Thoracic aorta (tissue), 2 donors: Measurements from ENCODE around the gene UBE2E2. TPM values are rescaled to one million over a fixed set of nuclear protein-coding genes. Genes with fewer than 3 reads are reported as not detected.

Experiments used
- ATAC-seq: fragments of 150-250 bp; one replicate; pipeline ENCODE4 v1.8.0; 2017; ENCODE audit warnings: low read depth; ENCODE audit not compliant: insufficient number of reproducible peaks, low FRiP score
- DNase-seq: peaks from one replicate; pipeline ENCODE4 v3.0.0-alpha.2; 2020; ENCODE audit warnings: low spot score
- H3K27ac ChIP-seq, 2 donors: fragments of 200-600 bp; sonication (generic); 1 replicate in 1 of 2; 2 replicates in 1 of 2; pipeline ENCODE4 v1.5.1; 2016; ENCODE audit warnings: mild to moderate bottlenecking in 2 of 2, moderate library complexity in 2 of 2
- H3K27me3 ChIP-seq: fragments of 200-600 bp; sonication (generic); replicated peaks from 2 replicates; pipeline ENCODE4 v1.6.0; 2016; ENCODE audit warnings: mild to moderate bottlenecking; ENCODE audit not compliant: insufficient read depth
- H3K36me3 ChIP-seq: fragments of 200-600 bp; sonication (generic); one replicate; pipeline ENCODE4 v1.5.1; 2016
- H3K4me1 ChIP-seq, 2 donors: fragments of 200-600 bp; sonication (generic); 1 replicate in 1 of 2; 2 replicates in 1 of 2; pipeline versions ENCODE4 v1.5.1 to v1.6.0; 2016; ENCODE audit warnings: low read depth in 2 of 2, mild to moderate bottlenecking in 1 of 2; ENCODE audit not compliant: control insufficient read depth in 1 of 2
- H3K4me3 ChIP-seq: fragments of 200-600 bp; sonication (generic); 2 replicates; pipeline ENCODE4 v1.5.1; 2016; ENCODE audit warnings: mild to moderate bottlenecking
- H3K9me3 ChIP-seq: fragments of 200-600 bp; sonication (generic); 2 replicates; pipeline ENCODE4 v1.5.1; 2016
- total RNA-seq, 2 donors: library from RNA; depleted of rRNA; stranded (reverse); fragments of >200 nt; gene quantifications; one replicate each; pipeline versions ENCODE4 v1.1.0 to v1.2.3, GENCODE V29; 2016
- TF ChIP-seq, protein P1 (sequence below): fragments of 200-600 bp; sonication (generic); IDR thresholded peaks from one replicate; pipeline ENCODE4 v1.5.1; 2019; ENCODE audit warnings: antibody characterized with exemption

UBE2E2 gene
- total RNA-seq, 2 donors from 2014 or later, result 30.3 to 44.0 TPM

DNA sequence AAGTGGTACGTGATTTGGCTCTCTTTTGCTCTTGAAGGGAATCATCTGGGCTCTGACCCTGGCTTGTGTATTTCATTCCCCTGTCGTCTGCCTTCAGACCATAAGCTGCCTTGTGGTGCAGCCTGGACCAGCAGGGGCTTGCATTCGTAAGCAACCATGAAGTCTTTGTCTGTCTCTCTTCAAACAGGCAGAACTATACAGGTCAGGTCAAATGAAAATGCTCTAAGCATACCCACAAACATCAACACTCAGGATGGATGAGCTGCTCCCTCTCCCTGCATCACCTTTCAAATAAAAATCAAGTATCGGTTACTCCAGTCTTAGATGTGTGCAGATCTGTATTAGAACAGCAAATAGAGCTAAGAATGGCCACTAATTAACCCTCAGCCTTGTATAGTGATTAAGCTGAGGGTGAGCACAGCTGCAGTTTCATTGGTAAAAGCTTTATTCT, 334.0 kb downstream of the UBE2E2 start:
- ATAC-seq (no peak), DNase-seq (no peak)
- TF ChIP-seq, protein P1, sequence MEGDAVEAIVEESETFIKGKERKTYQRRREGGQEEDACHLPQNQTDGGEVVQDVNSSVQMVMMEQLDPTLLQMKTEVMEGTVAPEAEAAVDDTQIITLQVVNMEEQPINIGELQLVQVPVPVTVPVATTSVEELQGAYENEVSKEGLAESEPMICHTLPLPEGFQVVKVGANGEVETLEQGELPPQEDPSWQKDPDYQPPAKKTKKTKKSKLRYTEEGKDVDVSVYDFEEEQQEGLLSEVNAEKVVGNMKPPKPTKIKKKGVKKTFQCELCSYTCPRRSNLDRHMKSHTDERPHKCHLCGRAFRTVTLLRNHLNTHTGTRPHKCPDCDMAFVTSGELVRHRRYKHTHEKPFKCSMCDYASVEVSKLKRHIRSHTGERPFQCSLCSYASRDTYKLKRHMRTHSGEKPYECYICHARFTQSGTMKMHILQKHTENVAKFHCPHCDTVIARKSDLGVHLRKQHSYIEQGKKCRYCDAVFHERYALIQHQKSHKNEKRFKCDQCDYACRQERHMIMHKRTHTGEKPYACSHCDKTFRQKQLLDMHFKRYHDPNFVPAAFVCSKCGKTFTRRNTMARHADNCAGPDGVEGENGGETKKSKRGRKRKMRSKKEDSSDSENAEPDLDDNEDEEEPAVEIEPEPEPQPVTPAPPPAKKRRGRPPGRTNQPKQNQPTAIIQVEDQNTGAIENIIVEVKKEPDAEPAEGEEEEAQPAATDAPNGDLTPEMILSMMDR, result no peak
- no peaks in the 10 kb centered on the region for H3K9me3 ChIP-seq
- H3K4me3 ChIP-seq, result no peak overlapping the region
- H3K4me1 ChIP-seq, result no peaks in the 10 kb centered on the region
- no peaks in the 10 kb centered on the region for H3K36me3 ChIP-seq
- H3K27ac ChIP-seq, result no peak overlapping the region
- no peaks in the 10 kb centered on the region for H3K27me3 ChIP-seq

DNA sequence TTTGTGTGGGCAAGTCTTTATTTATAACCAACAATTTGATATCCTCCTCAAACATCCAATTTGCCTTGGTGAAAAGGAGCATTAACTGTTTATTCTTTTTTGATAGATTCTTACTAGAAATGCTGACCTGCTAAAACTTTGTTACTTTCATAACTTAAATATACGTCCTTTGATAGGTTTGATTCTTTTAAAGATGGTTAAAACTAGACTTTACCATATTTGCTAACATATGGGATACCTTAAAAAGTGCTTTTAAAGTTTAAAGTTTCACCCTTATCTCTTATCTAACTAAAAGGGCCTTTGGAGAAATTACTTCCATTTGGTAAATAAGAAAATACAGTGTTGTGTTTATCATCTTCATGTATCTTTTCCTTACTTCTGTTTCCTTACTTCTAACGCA, 336.1 kb downstream of the UBE2E2 start:
- TF ChIP-seq, protein P1, result no peak
- ATAC-seq (no peak), DNase-seq (no peak)
- H3K27ac ChIP-seq, result no peak overlapping the region
- H3K9me3 ChIP-seq, result no peaks in the 10 kb centered on the region
- no peak overlapping the region for H3K4me3 ChIP-seq
- H3K36me3 ChIP-seq, result no peaks in the 10 kb centered on the region
- H3K4me1 ChIP-seq, result no peaks in the 10 kb centered on the region
- H3K27me3 ChIP-seq, result no peaks in the 10 kb centered on the region

DNA sequence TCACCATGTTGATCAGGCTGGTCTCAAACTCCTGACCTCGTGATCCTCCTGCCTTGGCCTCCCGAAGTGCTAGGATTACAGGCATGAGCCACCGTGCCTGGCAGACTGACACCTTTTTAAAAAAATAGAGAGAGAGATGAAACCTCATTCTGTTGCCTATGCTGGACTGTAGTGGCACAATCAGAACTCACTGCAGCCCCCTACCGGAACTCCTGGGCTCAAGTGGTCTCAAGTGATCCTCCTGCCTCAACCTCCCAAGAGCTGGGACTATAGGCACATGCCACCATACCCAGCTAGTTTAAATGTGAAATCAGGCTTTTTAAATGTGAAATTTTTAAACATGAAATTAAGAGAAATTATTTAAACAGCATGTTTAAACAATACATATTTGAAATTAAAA, 337.5 kb downstream of the UBE2E2 start:
- no peaks in the 10 kb centered on the region for H3K4me1 ChIP-seq
- no peaks in the 10 kb centered on the region for H3K9me3 ChIP-seq
- DNase-seq (no peak), ATAC-seq (no peak)
- no peak overlapping the region for H3K27ac ChIP-seq
- no peaks in the 10 kb centered on the region for H3K27me3 ChIP-seq
- TF ChIP-seq, protein P1, result no peak
- H3K4me3 ChIP-seq, result no peak overlapping the region
- H3K36me3 ChIP-seq, result no peaks in the 10 kb centered on the region

DNA sequence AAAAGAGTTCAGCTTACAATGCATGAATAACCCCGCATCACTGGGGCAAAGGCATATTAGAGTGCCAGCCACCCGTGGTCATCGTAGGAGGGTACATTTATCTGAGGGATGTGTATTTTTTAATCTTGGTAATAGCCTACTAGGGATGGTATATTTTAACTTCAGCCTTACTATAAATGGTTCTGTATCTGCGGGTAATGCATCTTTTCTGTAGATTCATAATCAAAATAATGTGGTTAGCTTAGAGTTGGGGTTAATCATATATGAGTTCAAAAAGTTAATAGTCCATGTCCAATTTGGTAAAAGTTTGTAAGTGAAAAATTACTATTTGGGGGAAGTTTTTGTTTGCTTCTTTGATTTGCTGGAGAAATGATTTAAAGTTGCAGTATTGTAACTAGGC, 339.0 kb downstream of the UBE2E2 start:
- Histone ChIP-seq H3K4me3 (no peak overlapping the region), H3K27me3 (no peaks in the 10 kb centered on the region), H3K4me1 (no peaks in the 10 kb centered on the region), H3K9me3 (no peaks in the 10 kb centered on the region), H3K27ac (no peak overlapping the region), H3K36me3 (no peaks in the 10 kb centered on the region)
- TF ChIP-seq, protein P1, result no peak
- ATAC-seq (no peak), DNase-seq (no peak)

DNA sequence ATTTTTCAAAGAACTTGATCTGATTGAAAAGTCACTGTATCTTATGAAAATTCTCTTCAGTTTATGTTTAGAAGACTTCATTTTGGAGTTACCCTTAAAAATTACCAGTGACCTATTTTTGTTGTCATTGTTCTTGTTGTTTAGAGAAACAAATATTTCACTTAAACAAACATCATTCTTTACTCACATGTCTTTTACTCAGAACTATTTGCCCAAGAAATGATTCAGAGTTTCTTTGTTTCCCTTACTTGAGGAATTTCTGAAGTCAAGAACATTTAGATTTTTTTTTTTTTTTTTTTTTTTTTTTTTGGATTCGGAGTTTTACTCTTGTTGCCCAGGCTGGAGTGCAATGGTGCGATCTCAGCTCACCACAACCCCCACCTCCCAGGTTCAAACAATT, 343.1 kb downstream of the UBE2E2 start:
- TF ChIP-seq, protein P1, result no peak
- Histone ChIP-seq H3K4me1 (peaks cover 0 to 4% of the 10 kb centered on the region in 2 donors), H3K27me3 (no peaks in the 10 kb centered on the region), H3K4me3 (no peak overlapping the region), H3K36me3 (no peaks in the 10 kb centered on the region), H3K9me3 (no peaks in the 10 kb centered on the region), H3K27ac (no peak overlapping the region)
- no peak for ATAC-seq
- no peak for DNase-seq
